ENCODE results near the gene LENG9.

The LENG9 gene

DNA sequence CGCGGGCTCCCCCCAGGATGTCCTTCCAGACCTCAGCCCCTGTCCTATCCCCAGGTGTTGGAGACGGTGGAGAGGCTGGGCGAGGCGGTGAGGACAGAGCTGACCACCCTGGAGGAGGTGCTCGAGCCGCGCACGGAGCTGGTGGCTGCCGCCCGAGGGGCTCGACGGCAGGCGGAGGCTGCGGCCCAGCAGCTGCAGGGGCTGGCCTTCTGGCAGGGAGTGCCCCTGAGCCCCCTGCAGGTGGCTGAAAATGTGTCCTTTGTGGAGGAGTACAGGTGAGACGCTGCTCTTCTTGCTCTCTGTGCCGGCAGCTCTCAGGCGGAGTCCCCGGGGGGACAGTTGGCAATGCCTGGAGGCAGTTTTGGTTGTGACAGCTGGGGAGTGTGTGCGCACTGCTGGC is 41.4 kb downstream of the LENG9 start:
- no peak for DNase-seq (ENCODE audit: low read depth in 2 of 2)

DNA sequence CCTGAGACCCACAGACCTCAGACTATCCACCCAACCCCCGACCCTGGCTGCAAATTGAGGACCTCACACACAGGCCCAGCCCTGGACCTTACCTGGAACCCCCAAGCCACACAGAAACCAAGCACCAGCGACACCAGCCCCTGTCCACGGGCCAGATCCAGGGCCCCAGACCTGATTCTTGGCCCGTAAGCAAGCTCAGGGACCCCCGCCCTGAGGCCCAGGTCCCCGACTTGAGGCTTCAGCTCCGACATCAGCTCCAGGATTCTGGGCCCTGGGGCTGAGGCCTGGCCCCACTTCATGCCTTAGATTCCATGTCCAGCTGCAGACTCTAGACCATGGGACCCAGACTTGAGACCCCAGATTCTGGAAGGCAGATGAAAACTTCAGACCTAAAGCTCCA is 42.1 kb downstream of the LENG9 start:
- DNase-seq (ENCODE audit: low read depth in 2 of 2) = no peak

DNA sequence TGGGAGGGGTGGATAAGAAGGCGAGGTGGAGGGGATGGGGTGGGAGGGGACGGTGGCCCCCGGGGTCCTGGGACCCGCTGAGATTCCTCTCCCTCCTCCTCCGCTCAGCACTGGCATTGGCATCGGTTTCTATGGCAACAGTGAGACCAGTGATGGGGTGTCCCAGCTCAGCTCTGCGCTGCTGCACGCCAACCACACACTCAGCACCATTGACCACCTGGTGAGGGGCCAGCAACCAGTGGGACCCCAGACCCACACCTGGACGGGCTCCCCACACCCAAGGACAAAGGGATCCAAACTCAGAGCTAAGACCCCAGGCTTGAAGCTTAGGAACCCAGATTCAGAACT is 42.4 kb downstream of the LENG9 start:
- DNase-seq (ENCODE audit: low read depth in 2 of 2) = no peak

DNA sequence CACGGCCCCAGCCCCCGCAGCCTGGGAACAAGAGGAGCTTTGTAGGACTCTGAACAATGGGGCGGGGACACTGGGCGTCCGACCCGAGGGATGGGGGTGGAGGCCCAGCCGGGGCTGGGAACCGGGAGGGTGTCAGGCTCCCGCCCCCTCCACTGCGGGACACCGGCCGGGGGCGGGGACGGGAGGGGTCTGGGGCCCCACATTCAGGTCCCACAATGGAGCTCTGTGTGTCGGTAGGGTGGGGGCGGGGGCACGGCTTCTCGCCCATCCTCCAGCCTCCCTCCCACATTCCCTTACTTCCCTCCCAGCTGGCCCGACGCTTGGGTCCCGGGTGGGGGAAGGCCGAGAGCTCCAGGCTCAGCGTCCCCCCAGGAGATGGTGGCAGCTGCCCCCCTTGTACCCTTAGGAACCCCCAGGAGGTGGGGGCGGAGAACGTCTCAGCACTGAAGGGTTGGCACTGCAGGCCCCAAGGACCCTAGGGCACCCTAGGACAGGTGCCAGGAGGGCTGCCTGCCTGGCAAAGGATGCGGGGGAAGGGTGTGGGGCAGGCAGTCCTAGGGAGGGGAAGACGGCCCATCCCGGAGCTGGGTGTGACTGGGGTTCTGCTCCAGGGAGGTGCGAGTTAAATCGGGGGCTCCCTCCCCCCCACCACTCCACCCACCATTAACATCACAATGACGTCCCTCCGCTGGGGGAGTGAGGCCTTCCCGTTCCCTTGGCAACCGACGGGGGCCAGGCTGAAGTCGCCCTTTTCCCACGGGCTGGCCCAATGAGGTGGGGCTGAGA is 43.0 kb downstream of the LENG9 start:
- DNase-seq (ENCODE audit: low read depth in 2 of 2) = no peak

DNA sequence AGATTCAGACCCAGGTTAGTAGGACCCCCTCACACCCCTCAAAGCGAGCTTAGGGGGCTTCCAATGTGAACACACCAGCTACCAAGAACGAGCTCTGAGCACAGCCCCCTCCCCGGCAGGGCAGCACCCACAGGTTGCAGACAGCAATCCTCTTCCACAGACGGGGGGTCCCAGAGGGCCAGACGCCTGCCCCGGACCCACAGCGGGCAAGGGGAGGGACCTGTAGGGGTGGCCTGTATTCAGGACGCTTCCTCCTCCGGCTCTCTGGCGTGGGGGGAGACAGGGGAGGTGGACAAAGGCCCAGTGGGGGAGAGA is 43.6 kb downstream of the LENG9 start:
- no peak for DNase-seq (ENCODE audit: low read depth in 2 of 2)

DNA sequence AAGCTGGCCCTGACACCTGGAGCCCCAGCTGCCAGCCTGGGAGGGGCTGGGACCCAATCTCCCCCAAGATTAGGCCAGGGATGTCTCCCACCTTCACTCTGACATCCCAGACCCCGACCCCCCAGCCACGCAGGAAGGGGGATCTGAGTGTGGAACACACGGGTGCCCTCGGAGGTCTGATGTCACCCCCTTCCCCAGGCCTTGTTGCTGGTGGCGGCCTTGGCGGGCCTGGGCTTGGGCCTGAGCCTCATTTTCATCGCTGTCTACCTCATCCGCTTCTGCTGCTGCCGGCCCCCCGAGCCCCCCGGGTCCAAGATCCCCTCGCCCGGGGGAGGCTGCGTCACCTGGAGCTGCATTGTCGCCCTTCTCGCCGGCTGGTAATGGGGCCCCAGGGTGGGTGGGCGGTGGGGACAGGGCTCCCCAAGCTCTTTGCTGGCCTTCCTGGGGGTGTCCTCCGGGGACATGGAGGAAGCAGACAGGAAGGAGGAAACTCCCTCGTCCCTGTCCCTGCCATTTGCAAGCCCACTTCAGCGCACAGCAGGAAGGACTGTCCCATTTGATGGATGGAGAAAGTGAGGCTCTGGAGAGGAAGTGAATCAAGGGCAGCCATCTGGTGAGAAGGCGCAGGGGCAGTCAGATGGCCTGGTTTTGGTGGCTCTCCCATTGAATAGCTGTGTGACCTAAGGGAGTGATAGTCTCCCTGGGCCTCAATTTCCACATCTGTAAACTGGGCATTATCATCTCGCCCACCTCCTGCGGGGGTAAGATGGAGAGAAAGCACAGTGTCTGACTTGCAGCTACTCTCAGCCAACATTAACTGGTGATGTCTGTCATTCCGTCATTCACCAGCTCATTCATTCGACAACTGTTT is 44.4 kb downstream of the LENG9 start:
- no peak for DNase-seq (ENCODE audit: low read depth in 2 of 2)

DNA sequence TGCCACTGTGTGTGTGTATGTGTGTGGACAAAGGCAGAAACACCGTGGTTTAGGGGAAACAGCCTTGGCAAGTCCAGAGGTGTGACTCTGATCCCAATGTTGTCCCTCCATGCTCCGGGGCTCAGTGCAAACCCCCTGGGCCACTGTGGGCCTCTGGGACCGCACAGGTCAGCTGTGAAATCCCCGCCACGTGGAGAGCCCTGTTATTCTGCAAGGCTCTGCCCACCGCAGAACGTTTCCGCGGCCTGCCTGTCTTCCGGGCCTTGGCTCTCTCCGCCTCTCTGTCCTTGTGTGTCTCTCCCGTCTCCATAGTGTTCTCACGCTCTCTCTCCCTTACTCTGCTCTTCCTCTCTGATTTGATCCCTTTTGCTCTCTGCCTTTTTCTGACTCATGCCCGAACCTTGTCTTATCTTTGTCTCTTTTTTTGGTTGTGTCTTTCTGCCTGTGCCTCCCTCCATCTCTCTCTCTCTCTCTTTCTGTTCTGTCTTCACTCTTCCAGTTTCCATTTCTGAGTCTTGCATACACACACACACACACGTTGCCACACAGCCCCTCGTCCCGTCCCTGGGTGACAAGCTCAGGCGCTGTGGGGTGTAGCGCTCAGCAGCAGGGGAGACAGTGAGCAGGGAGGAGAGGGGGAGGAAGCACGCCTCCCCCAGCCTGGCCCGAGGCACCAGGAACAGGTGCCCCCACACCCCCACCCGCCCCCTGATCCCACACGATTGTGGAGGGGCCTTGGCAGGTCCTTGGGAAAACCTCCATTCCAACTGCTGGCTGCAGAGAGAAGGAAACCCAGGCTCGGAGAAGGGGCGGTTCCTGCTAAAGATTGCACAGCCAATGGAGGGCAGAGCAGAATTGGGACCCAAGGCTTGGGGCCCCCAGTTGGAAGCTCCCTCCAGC is 45.3 kb downstream of the LENG9 start:
- no peak for DNase-seq (ENCODE audit: low read depth in 2 of 2)

DNA sequence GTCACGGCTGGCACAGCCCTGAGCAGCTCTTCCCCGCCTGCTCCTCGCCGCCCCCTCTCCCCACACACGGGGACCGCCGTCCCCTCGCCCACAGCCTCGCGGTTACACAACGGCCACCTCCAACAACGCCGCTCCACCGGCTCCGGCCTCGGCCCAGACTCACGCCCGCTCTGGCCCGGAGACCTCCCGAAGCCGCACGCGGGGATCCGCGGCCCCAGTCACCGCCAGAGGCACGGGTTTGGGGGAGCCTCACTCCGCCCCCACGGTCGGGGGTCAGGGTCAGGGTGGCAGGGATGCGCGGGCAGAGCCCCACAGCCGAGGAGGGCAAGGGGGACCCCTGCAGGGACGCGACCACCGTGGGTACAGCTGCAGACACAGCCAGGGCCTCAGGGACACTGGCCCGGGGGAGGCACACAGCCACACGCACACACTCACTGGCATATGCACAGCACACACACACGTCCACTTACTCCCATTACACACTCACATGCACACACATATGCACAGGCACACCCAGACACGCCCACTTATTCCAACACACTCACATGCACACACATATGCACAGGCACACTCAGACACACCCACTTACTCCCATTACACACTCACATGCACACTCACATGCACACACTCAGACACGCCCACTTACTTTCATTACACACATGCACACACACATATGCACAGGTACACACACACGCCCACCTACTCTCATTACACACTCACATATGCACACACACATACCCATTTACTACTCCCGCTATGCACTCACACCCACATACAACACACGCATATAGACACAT is 46.7 kb downstream of the LENG9 start:
- DNase-seq (ENCODE audit: low read depth in 2 of 2) = no peak

DNA sequence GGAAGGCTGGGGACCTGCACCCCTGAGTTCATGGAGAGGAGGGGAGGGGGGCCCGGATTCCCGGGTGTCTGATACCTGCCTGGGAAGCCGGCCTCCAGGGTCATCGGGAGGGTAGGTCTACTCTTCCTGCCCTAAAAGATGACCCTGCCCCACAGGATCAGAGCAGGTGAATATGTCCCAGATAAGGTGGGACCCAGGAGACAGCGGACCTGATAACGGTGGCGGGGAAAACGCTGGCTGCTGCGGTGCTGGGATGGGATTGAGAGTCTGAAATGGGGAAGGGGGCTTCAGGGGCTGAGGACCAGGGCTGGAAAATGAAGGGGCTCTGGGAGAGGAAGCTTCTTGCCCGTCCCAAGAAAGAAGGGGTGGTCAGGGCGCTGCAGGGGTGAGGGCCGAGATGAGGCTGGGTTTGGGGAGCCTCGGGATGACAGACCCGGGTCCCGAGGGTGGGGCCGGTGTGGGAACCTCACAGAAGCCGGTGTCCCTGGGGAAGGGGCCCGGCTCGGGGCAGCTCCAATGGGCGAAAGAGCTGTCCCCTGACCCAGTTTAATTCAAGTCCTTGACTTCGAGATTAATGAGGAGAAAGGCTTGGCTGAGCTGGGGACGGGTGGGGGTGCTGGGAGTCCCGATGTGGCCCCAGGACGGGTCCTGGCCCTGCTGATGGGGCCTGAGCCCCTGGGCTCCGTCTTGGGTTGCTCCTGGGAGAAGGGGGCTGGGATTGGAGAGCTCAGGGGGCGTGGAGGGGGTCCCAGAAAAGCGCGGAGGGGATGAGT is 47.5 kb downstream of the LENG9 start:
- DNase-seq (ENCODE audit: low read depth in 2 of 2) = no peak

DNA sequence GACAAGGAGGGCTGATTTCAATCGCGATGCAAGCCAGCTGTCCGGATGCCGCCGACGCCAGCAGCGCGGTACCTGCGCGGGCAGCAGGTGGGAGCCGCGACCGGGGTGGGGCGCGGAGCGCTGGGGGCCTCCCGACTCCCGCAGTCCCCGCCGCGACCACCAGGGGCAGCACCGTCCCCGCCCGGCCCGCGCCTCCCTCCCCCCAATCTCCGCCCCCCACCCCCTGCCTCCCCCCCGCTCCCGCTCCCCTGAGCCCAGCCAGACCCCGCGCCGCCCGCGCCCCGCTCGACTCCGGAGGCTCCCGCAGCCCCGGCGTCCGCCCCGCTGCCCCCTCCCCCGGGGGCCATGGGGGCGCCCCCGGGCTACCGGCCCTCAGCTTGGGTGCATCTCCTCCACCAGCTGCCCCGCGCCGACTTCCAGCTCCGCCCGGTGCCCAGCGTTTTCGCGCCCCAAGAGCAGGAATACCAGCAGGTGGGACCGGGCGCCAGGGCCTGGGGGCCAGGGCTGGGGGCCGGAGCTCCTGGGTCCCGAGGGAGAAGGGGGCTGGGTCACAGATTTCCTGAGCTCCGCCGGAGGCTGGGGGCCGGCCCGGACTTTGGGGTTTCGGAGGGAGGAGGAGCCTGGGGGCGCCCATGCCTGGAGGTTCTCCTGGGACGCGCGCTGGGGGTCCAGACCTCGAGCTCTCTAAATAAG is 48.2 kb downstream of the LENG9 start, which contains the start of gene TTYH1:
Gene TTYH1 (plus strand): TSS at position 257 of the 693 bp plus-strand sequence. CDS start 89 bp downstream, at position 346.
- no peak for DNase-seq (ENCODE audit: low read depth in 2 of 2)

DNA sequence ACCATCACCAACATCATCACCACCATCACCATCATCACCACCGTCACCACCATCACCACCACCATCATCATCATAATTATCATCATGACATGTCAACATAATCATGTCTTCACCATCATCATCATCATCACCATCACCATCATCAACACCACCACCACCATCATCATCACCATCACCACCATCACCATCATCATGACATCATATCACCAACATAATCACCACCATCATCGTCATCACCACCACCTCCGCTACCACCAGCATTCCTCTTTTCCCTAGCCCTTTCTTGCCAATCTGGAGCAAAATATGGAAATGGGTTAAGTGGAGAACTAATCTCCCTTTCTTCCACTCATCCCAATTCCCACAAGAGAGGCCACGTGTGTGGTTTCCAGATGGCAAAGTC is 49.4 kb downstream of the LENG9 start:
- no peak for DNase-seq (ENCODE audit: low read depth in 2 of 2)

DNA sequence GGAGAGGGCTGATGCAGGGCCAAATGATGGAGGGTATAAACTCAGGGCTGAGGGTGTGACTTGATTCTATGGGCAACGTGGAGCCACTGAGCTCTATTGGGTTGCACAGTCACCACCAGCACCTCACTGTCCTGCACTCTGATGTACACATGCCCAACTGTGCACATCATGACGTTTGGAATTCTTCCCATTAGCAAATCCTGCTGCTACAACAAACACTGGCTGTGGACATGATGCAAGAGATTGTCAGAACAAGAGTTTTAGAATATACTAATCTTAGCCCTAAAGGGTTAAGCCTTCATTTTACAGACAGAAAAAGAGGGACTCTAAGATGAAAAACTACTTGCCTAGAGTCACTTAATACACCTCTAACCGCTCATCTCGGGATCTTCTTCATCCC is 50.7 kb downstream of the LENG9 start:
- DNase-seq (ENCODE audit: low read depth in 2 of 2) = no peak

Measured in fibroblast of skin of left biceps (primary cell).